ENCODE data around the gene OR52B6.
"Not testable (repeated sequence)": the region's sequence is repeated elsewhere in the genome, so short reads cannot be mapped to it uniquely, and the experiment has no call there.

Gene OR52B6

GRCh38 chr11:5580577-5580976, at the start of gene OR52B6:
Gene OR52B6, plus strand, starts transcription at chr11:5580877. Its CDS starts 0 bp downstream, at chr11:5580877.
- DNase-seq: no peak

GRCh38 chr11:5531053-5531831, 49.4 kb upstream of the OR52B6 start:
- no peak for DNase-seq

- DNase-seq: no peak
These were observed 46.6 kb upstream of the OR52B6 start for GRCh38 chr11:5534046-5534445.

- DNase-seq: no peak
These were observed 44.2 kb upstream of the OR52B6 start for GRCh38 chr11:5536482-5536881.

GRCh38 chr11:5541427-5541826, 39.2 kb upstream of the OR52B6 start:
- no peak for DNase-seq

GRCh38 chr11:5546457-5546856, 34.2 kb upstream of the OR52B6 start:
- DNase-seq: no peak

- DNase-seq: no peak
These were observed 32.7 kb upstream of the OR52B6 start for GRCh38 chr11:5547982-5548381.

GRCh38 chr11:5548440-5548839, 32.2 kb upstream of the OR52B6 start, which contains the start of gene OR52H1:
Gene OR52H1, minus strand, starts transcription at chr11:5548540. Its CDS starts 3,035 bp downstream, at chr11:5545505.
- no peak for DNase-seq

- no peak for DNase-seq
These were observed 30.1 kb upstream of the OR52B6 start for GRCh38 chr11:5550440-5551095.

GRCh38 chr11:5553343-5553742, 27.3 kb upstream of the OR52B6 start:
- DNase-seq: no peak

- DNase-seq: no peak
These were observed 24.0 kb upstream of the OR52B6 start for GRCh38 chr11:5556596-5557188.

- no peak for DNase-seq
These were observed 22.9 kb upstream of the OR52B6 start for GRCh38 chr11:5557751-5558150.

- DNase-seq: no peak
These were observed 16.2 kb upstream of the OR52B6 start for GRCh38 chr11:5564259-5565019.

GRCh38 chr11:5574654-5575053, 6.0 kb upstream of the OR52B6 start:
- no peak for DNase-seq

GRCh38 chr11:5575152-5575551, 5.5 kb upstream of the OR52B6 start:
- no peak for DNase-seq

- no peak for DNase-seq
These were observed 3.6 kb upstream of the OR52B6 start for GRCh38 chr11:5577101-5577500.

- DNase-seq: no peak
These were observed 337 bp downstream of the OR52B6 start for GRCh38 chr11:5581014-5581413.

- not testable (repeated sequence) for DNase-seq
These were observed 3.8 kb downstream of the OR52B6 start for GRCh38 chr11:5584458-5584857.

- not testable (repeated sequence) for DNase-seq
These were observed 9.2 kb downstream of the OR52B6 start for GRCh38 chr11:5589906-5590305.

GRCh38 chr11:5591613-5592012, 10.9 kb downstream of the OR52B6 start:
- no peak for DNase-seq

- DNase-seq: no peak
These were observed 11.9 kb downstream of the OR52B6 start for GRCh38 chr11:5592615-5593014.

- no peak for DNase-seq
These were observed 12.5 kb downstream of the OR52B6 start for GRCh38 chr11:5593146-5593545.

- no peak for DNase-seq
These were observed 16.0 kb downstream of the OR52B6 start, which contains the start of gene TRIM6 for GRCh38 chr11:5596607-5597201. Gene TRIM6, plus strand, starts transcription at chr11:5596637. Its CDS starts 261 bp downstream, at chr11:5596898.

Data from activated CD4-positive, CD25-positive, alpha-beta regulatory T cell treated with anti-CD3 and anti-CD28 coated beads, Interleukin-2, amount 50 U/mL, for 72 hours (primary cell).